IMR-90 (cell line): ENCODE data around the gene CTPS2. TPM values are rescaled to one million over a fixed set of nuclear protein-coding genes. Genes with fewer than 3 reads are reported as not detected.

ENCODE experiments used
- ATAC-seq: fragments of 200-7000 bp; cut with Tn5 transposase; 2 replicates; pipeline ENCODE4 v1.9.1; 2020; ENCODE audit warnings: low read depth, mild to moderate bottlenecking, moderate library complexity
- BruUV-seq: library from RNA; stranded (reverse); fragments of 400-500 nt; replicated peaks from 2 replicates; lab custom pipeline; 2021; lab: Mats Ljungman, UMichigan
- CTCF ChIA-PET: fragments of 300-600 bp; formaldehyde crosslinking; extraction: SDS; loops from one replicate; lab custom pipeline; 2021; ENCODE audit warnings: antibody characterized with exemption; lab: Yijun Ruan, JAX
- POLR2A ChIA-PET: fragments of 300-600 bp; sonication (Branson Sonifier 250); formaldehyde crosslinking; loops from one replicate; lab custom pipeline; 2022; ENCODE audit warnings: antibody characterized with exemption; ENCODE audit not compliant: unreplicated experiment; lab: Charles Lee
- DNase-seq: peaks from one replicate; pipeline ENCODE4 v3.0.0; 2013
- H2AFZ ChIP-seq: replicated peaks from 2 replicates; pipeline ENCODE3; 2013; ENCODE audit warnings: low read length, mild to moderate bottlenecking; ENCODE audit not compliant: poor library complexity
- H2AK5ac ChIP-seq: 2 replicates; pipeline ENCODE4 v1.6.1; 2013; ENCODE audit warnings: low read depth, low read length, inconsistent platforms
- H2AK9ac ChIP-seq: replicated peaks from 2 replicates; pipeline ENCODE3; 2013; ENCODE audit warnings: mild to moderate bottlenecking, low read depth, low read length, moderate library complexity; ENCODE audit not compliant: poor library complexity
- H2BK120ac ChIP-seq: 2 replicates; pipeline ENCODE4 v1.6.1; 2013; ENCODE audit warnings: low read depth, low read length, inconsistent platforms
- H2BK15ac ChIP-seq: 3 replicates; pipeline ENCODE4 v1.6.1; 2013; ENCODE audit warnings: low read depth, low read length, inconsistent platforms
- H2BK20ac ChIP-seq: 2 replicates; pipeline ENCODE4 v1.6.1; 2013; ENCODE audit warnings: low read depth, mild to moderate bottlenecking, inconsistent platforms, low read length, moderate library complexity
- H2BK5ac ChIP-seq: 2 replicates; pipeline ENCODE4 v1.6.1; 2013; ENCODE audit warnings: mild to moderate bottlenecking, low read depth, low read length, inconsistent platforms; ENCODE audit not compliant: poor library complexity, severe bottlenecking
- H3K14ac ChIP-seq: replicated peaks from 2 replicates; pipeline ENCODE4 v1.6.1; 2013; ENCODE audit warnings: low read depth, low read length, inconsistent platforms
- H3K18ac ChIP-seq: 2 replicates; pipeline ENCODE4 v1.6.1; 2013; ENCODE audit warnings: low read depth, low read length, control low read depth
- H3K23ac ChIP-seq: 2 replicates; pipeline ENCODE4 v1.6.1; 2013; ENCODE audit warnings: low read depth, low read length, inconsistent platforms
- H3K27ac ChIP-seq: 2 replicates; pipeline ENCODE4 v1.5.1; 2013; ENCODE audit warnings: mild to moderate bottlenecking, control low read depth, low read length; ENCODE audit not compliant: insufficient read depth
- H3K27me3 ChIP-seq: 2 replicates; pipeline ENCODE4 v1.6.1; 2013; ENCODE audit warnings: low read length; ENCODE audit not compliant: control insufficient read depth, insufficient read depth
- H3K36me3 ChIP-seq: 2 replicates; pipeline ENCODE4 v1.6.1; 2013; ENCODE audit warnings: low read length, mixed read lengths; ENCODE audit not compliant: control insufficient read depth, insufficient read depth
- H3K4ac ChIP-seq: 2 replicates; pipeline ENCODE4 v1.6.1; 2013; ENCODE audit warnings: low read depth, low read length, inconsistent platforms
- H3K4me1 ChIP-seq: 2 replicates; pipeline ENCODE4 v1.6.1; 2013; ENCODE audit warnings: low read length, mixed read lengths; ENCODE audit not compliant: control insufficient read depth, insufficient read depth
- H3K4me2 ChIP-seq: 2 replicates; pipeline ENCODE4 v1.6.1; 2013; ENCODE audit warnings: low read depth, mild to moderate bottlenecking, control low read depth, low read length, moderate library complexity
- H3K4me3 ChIP-seq: 2 replicates; pipeline ENCODE4 v1.5.1; 2013; ENCODE audit warnings: low read depth, mild to moderate bottlenecking, control low read depth, low read length, moderate library complexity; ENCODE audit not compliant: insufficient read depth
- H3K56ac ChIP-seq: 2 replicates; pipeline ENCODE4 v1.6.1; 2013; ENCODE audit warnings: low read length, inconsistent platforms; ENCODE audit not compliant: insufficient read depth; ENCODE audit errors: extremely low read depth
- H3K79me1 ChIP-seq, 2 experiments: 2 replicates each; pipeline ENCODE4 v1.6.1; 2013; ENCODE audit warnings: low read length in 2 of 2, inconsistent platforms in 1 of 2, low read depth in 1 of 2
- H3K9ac ChIP-seq: 2 replicates; pipeline ENCODE4 v1.6.1; 2013; ENCODE audit warnings: low read depth, low read length, control low read depth
- H3K9me1 ChIP-seq: 2 replicates; pipeline ENCODE4 v1.6.1; 2013; ENCODE audit warnings: low read length, inconsistent platforms; ENCODE audit not compliant: insufficient read depth
- H3K9me3 ChIP-seq: 2 replicates; pipeline ENCODE4 v1.6.1; 2013; ENCODE audit warnings: low read length; ENCODE audit not compliant: control insufficient read depth, insufficient read depth
- H4K20me1 ChIP-seq: 2 replicates; pipeline ENCODE4 v1.6.1; 2013; ENCODE audit warnings: low read length, inconsistent platforms; ENCODE audit not compliant: insufficient read depth
- H4K5ac ChIP-seq: 2 replicates; pipeline ENCODE4 v1.6.1; 2013; ENCODE audit warnings: mild to moderate bottlenecking, low read depth, low read length, control low read depth
- H4K8ac ChIP-seq, 2 experiments: 2 replicates each; pipeline ENCODE4 v1.6.1; 2013; ENCODE audit warnings: low read depth in 2 of 2, low read length in 2 of 2, control low read depth in 1 of 2, inconsistent platforms in 1 of 2
- H4K91ac ChIP-seq: 2 replicates; pipeline ENCODE4 v1.6.1; 2013; ENCODE audit warnings: low read depth, low read length, inconsistent platforms; ENCODE audit not compliant: insufficient read depth
- BHLHE40 ChIP-seq: fragments of 150-350 bp; IDR thresholded peaks from 2 replicates; pipeline ENCODE4 v1.6.1; 2016; ENCODE audit warnings: mild to moderate bottlenecking, low read depth, low read length
- CEBPB ChIP-seq: IDR thresholded peaks from 2 replicates; pipeline ENCODE4 v1.6.1; 2012; ENCODE audit warnings: low read depth, low read length, improper control_type of control experiment
- CHD1 ChIP-seq: IDR thresholded peaks from 2 replicates; pipeline ENCODE4 v1.6.1; 2012; ENCODE audit warnings: low read depth, low read length, improper control_type of control experiment
- CTCF ChIP-seq: conservative IDR thresholded peaks from 2 replicates; pipeline ENCODE4 v1.5.1; 2012; ENCODE audit warnings: mild to moderate bottlenecking, low read depth, low read length, improper control_type of control experiment
- ELK1 ChIP-seq: fragments of 150-350 bp; IDR thresholded peaks from 2 replicates; pipeline ENCODE4 v1.6.1; 2016; ENCODE audit warnings: low read depth, mild to moderate bottlenecking, low read length, moderate library complexity, borderline replicate concordance
- FOS ChIP-seq: fragments of 150-350 bp; IDR thresholded peaks from 2 replicates; pipeline ENCODE4 v1.6.1; 2016; ENCODE audit warnings: low read depth, low read length
- MAFK ChIP-seq: IDR thresholded peaks from 2 replicates; pipeline ENCODE4 v1.6.1; 2012; ENCODE audit warnings: low read depth, low read length, improper control_type of control experiment
- MAZ ChIP-seq: IDR thresholded peaks from 2 replicates; pipeline ENCODE4 v1.6.1; 2012; ENCODE audit warnings: low read depth, mild to moderate bottlenecking, low read length, improper control_type of control experiment, moderate library complexity, borderline replicate concordance
- MXI1 ChIP-seq: IDR thresholded peaks from 2 replicates; pipeline ENCODE4 v1.6.1; 2012; ENCODE audit warnings: low read depth, mild to moderate bottlenecking, low read length, moderate library complexity, borderline replicate concordance
- NFE2L2 ChIP-seq: fragments of 150-350 bp; IDR thresholded peaks from 2 replicates; pipeline ENCODE4 v1.6.1; 2016; ENCODE audit warnings: low read depth, mild to moderate bottlenecking, low read length
- POLR2A ChIP-seq: IDR thresholded peaks from 2 replicates; pipeline ENCODE4 v1.6.1; 2012; ENCODE audit warnings: mild to moderate bottlenecking, low read depth, low read length
- RAD21 ChIP-seq: IDR thresholded peaks from 2 replicates; pipeline ENCODE4 v1.6.1; 2012; ENCODE audit warnings: low read length, improper control_type of control experiment
- RCOR1 ChIP-seq: IDR thresholded peaks from 2 replicates; pipeline ENCODE4 v1.6.1; 2012; ENCODE audit warnings: mild to moderate bottlenecking, low read length, improper control_type of control experiment; ENCODE audit not compliant: insufficient replicate concordance
- RFX5 ChIP-seq: IDR thresholded peaks from 2 replicates; pipeline ENCODE4 v1.8.0; 2012; ENCODE audit warnings: low read depth, mild to moderate bottlenecking, low read length, moderate library complexity
- SMC3 ChIP-seq: fragments of 150-350 bp; IDR thresholded peaks from 2 replicates; pipeline ENCODE4 v1.6.1; 2016; ENCODE audit warnings: low read depth, mild to moderate bottlenecking, antibody characterized with exemption, low read length, moderate library complexity
- USF2 ChIP-seq: fragments of 150-350 bp; IDR thresholded peaks from 2 replicates; pipeline ENCODE4 v1.6.1; 2017; ENCODE audit warnings: mild to moderate bottlenecking, antibody characterized with exemption, low read length, low read depth
- WGBS, 2 experiments: methylation state at CpG; one replicate each; pipeline versions ENCODE4 v1.1.5 to v1.1.7; 2013; ENCODE audit warnings: missing lambda C conversion rate in 2 of 2; ENCODE audit not compliant: insufficient read length in 1 of 2; ENCODE audit errors: extremely low coverage in 2 of 2; 5-methylcytosine and 5-hydroxymethylcytosine counted together
- dilution Hi-C: fragments of 300-500 bp; cut with HindIII; formaldehyde crosslinking; loops from one replicate; pipeline ENCODE4 v1.14.3; 2018; ENCODE audit warnings: low sequenced_read_pairs; ENCODE audit not compliant: unreplicated experiment
- in situ Hi-C: fragments of 300-500 bp; cut with MboI; formaldehyde crosslinking; loops from 3 replicates; pipeline ENCODE4 v1.14.3; 2019; ENCODE audit warnings: low sequenced_read_pairs, inconsistent platforms, mixed read lengths
- intact Hi-C: fragments of 100-400 bp; cut with micrococcal nuclease; formaldehyde crosslinking; loops from 2 replicates; pipeline ENCODE4 v1.10.0; 2022
- polyA plus RNA-seq, 3 experiments: library from polyadenylated mRNA; depleted of rRNA; stranded (reverse); fragments of >200 nt; gene quantifications; 2 replicates each; pipeline ENCODE4 v1.2.3, GENCODE V29; 2012; ENCODE audit warnings: low replicate concordance in 1 of 3
- total RNA-seq: library from RNA; depleted of rRNA; stranded (reverse); fragments of >200 nt; gene quantifications from 2 replicates; pipeline ENCODE4 v1.2.3, GENCODE V29; 2012

The CTPS2 gene
- total and polyA plus RNA-seq, 2 of the 4 experiments (the other 2 are of a cell fraction), result 6.0 to 13.1 TPM

GRCh38 chrX:16618422-16618821 lies 94.0 kb downstream of the CTPS2 start:
- Histone ChIP-seq H3K14ac (no peak overlapping the region), H2AK9ac (no peak overlapping the region), H3K4me3 (no peak overlapping the region), H2BK5ac (no peak overlapping the region), H3K4ac (no peak overlapping the region), H3K56ac (no peak overlapping the region), H2BK120ac (no peak overlapping the region), H3K36me3 (peaks cover 6% of the 10 kb centered on the region; the same call in 1 of the 2 replicates), H4K5ac (no peak overlapping the region), H3K27ac (no peak overlapping the region), H3K23ac (no peak overlapping the region), H3K18ac (no peak overlapping the region), H2BK15ac (no peak overlapping the region), H3K79me1 (no peaks in the 10 kb centered on the region), H3K9me1 (no peaks in the 10 kb centered on the region; the same call in 1 of the 2 replicates), H2AFZ (no peak overlapping the region), H2AK5ac (no peak overlapping the region), H3K4me1 (no peaks in the 10 kb centered on the region), H4K8ac (no peak overlapping the region), H3K4me2 (no peak overlapping the region), H4K20me1 (no peaks in the 10 kb centered on the region), H3K9me3 (no peaks in the 10 kb centered on the region), H4K91ac (no peak overlapping the region), H3K9ac (no peak overlapping the region), H2BK20ac (no peak overlapping the region), H3K27me3 (no peaks in the 10 kb centered on the region; the same call in 1 of the 2 replicates)
- ChIA-PET POLR2A (no interaction called here), CTCF (no interaction called here)
- no CpG with 5 or more reads among the region's 1 CpG for WGBS, 2 experiments
- intact Hi-C loops, result no loop called here
- ATAC-seq (no peak), DNase-seq (no peak)
- TF ChIP-seq CTCF (no peak), POLR2A (no peak), CHD1 (no peak), MAFK (no peak), MXI1 (no peak), RFX5 (no peak), NFE2L2 (no peak), RAD21 (no peak), SMC3 (no peak), RCOR1 (no peak), FOS (no peak), BHLHE40 (no peak), USF2 (no peak), MAZ (no peak), ELK1 (no peak), CEBPB (no peak)
- in situ Hi-C loops, result no loop called here
- BruUV-seq, result no TSS peak
- dilution Hi-C loops, result no loop called here
